GM18520 (cell line): ENCODE results near the gene TNS3.
"Not testable (repeated sequence)": the region's sequence is repeated elsewhere in the genome, so short reads cannot be mapped to it uniquely, and the experiment has no call there.

ENCODE experiments used
- ATAC-seq: cut with Tn5 transposase; IDR thresholded peaks from one replicate; pipeline ENCODE4 v1.9.1; 2021; ENCODE audit not compliant: unreplicated experiment

The TNS3 gene

DNA sequence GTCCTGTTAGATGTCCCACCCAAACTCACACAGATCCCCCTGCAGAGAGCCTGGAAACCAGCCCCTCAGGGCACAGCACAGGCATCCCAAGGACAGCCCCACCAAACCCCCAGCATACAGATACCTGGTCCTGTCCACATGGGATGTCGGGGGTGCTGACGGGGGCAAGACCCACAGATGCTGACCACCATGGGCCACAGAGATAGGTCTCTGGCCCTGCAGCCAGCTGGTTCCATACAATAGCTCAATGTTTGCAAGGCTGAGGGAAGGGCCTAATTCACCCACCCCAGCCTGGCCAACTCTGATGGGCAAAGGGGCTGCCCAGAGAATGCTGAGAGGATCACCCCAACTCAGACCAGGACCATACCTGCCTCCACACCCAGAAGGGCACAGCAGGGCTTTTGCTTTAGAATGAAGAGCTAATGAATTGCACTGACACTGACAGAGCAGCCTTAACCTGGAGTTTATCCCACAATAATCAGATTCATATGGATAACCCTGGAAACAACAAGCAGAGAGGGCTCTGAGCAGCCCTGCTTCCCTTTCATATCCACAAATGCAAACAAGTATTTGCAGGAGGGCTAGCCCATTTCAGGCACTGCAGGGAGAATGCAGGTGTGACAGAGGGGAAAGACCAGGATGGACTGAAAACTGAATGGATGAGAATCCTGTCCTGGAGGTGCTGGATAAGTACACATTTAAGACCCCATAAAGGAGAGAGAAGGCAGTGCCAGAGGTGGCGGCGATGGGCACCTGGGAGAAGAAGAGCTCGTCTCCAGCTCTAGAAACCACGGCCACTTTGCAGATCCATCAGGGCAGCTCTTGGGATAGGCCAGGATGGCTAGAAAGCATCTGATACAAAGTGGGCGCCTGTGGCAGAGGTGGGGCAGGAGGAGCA, 126.7 kb downstream of the TNS3 start:
- no peak for ATAC-seq

GRCh38 chr7:47454069-47454973, 127.6 kb downstream of the TNS3 start:
- ATAC-seq: no peak

DNA sequence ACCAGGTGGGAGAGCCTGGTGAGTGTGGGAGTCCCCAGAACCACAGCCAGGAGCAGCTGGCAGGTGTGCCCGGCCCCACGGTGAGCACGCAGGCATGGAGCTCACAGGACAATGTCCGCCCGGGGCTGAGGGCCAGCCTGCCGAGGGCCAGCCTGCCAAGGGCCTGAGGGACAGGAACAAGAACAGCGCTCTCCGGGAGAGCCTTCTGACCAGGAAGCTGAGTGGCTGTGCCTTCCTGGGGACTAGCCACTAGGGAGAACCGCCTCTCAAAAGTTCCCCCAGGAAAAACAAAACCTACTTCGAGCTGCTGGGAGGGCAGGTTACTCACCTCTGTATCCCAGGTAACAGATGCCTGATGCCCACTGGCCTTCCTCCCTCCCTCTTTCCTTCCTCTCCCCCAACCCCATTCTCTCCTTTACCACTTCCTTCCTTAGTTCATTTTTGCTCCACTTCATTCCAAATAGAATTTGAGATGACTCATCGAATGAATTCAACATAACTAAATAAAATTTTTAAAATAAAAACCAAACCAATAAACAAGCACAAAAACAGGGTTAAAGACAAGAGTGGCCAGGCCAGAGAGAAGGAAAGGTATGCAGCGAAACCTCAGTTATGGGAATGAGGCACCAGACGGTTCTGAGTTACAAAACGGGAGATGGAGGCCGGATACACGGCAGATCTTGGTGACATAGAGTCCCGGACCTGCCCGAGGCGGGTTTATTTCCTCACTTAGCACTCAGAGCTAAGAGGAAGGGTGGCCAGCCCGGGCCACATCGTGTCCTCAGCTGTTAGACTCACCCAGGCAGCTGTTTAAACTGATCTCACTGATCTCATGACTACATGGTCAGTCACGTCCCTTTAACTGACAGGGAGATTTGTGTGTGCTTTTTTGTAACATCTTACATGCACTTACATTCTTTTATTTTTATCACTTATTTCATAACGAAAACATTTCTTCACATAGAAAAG, 128.5 kb downstream of the TNS3 start:
- no peak for ATAC-seq

- ATAC-seq: no peak
These were observed 129.2 kb downstream of the TNS3 start for GRCh38 chr7:47452715-47453092.

- ATAC-seq: no peak
These were observed 129.6 kb downstream of the TNS3 start for GRCh38 chr7:47452295-47452694.

- no peak for ATAC-seq
These were observed 130.1 kb downstream of the TNS3 start for GRCh38 chr7:47451851-47452205.

GRCh38 chr7:47449810-47450590, 131.9 kb downstream of the TNS3 start:
- ATAC-seq: no peak

- no peak for ATAC-seq
These were observed 132.9 kb downstream of the TNS3 start for GRCh38 chr7:47448971-47449370.

DNA sequence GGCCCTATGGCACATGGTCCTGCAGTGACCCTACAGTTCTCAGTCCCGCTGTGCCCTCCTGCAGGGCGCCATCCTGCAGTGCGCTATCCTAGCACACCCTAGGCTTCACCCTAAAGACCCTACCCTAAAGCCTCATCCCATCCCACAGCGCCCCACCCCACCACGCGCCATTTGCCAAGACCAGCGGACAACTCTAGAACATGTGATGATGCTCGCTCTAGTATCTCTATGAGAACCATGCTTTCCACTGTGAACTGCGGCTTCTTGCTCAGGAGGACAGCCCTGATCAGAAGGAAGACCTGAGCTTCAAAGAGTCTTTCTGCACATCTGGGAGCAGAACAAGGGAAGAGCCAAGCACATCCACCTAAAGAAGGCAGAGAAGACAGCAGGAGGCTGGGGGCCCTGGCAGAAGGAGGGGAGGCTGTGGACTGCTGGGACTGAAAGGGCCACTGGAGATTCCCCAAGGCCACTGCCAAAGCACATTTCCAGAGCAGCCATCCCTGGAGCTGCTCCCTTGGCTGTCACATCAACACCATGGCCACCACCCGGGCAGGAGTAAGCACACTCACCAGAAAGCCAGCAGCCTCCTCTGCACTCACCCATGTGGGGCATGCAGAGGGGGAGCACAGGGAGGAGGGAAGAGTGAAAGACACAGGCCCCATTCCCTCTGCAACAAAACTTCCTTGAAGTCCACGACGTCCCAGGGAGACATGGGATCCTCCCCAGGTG, 134.1 kb downstream of the TNS3 start:
- no peak for ATAC-seq

DNA sequence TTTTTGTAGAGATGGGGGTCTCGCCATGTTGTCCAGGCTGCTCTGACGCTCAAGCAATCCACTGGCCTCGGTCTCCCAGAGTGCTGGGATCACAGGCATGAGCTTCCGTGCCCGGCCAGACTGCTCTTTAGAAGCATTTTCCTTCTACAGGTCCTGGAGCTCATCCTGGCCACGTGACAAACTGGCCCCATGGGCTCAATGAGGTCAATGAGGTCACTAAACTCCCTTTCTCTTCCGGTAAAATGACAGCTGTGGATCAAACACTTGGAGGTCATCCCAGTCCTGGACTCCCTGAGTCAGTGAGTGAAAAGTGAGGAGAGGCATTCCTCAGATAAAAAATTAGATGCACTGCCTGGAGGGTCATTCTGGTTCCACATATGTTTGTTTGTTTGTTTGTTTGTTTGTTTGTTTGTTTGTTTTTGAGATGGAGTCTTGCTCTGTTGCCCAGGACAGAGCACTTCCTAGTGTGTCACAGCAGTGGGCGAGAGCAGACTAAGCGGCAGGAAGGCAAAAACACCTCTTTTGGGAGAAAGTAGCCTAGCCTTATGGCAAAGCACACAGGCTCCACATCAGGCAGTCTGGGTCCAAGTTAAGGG, 134.9 kb downstream of the TNS3 start:
- no peak for ATAC-seq

- no peak for ATAC-seq
These were observed 137.4 kb downstream of the TNS3 start for GRCh38 chr7:47444376-47445098.

DNA sequence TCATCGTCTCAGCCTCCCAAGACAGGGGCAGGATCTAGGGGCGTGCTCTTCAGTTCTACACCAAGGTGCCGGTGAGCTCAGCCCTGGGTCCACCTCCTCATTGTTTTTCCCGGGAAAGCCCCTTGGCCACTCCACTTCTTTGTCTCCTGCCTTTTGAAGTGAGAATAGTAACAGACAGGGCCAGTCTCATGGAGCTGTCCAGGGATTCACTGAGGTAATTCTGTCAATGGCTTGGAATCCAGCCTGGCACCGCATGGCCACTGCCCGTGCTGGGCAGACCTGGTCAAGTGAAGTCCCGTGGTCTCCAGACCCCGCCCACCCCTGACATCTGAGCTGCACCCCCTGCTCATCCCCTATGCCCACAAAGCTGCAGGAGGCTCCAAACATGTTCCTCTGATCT, 138.9 kb downstream of the TNS3 start:
- ATAC-seq: no peak

- ATAC-seq: no peak
These were observed 139.4 kb downstream of the TNS3 start for GRCh38 chr7:47442605-47442865.

DNA sequence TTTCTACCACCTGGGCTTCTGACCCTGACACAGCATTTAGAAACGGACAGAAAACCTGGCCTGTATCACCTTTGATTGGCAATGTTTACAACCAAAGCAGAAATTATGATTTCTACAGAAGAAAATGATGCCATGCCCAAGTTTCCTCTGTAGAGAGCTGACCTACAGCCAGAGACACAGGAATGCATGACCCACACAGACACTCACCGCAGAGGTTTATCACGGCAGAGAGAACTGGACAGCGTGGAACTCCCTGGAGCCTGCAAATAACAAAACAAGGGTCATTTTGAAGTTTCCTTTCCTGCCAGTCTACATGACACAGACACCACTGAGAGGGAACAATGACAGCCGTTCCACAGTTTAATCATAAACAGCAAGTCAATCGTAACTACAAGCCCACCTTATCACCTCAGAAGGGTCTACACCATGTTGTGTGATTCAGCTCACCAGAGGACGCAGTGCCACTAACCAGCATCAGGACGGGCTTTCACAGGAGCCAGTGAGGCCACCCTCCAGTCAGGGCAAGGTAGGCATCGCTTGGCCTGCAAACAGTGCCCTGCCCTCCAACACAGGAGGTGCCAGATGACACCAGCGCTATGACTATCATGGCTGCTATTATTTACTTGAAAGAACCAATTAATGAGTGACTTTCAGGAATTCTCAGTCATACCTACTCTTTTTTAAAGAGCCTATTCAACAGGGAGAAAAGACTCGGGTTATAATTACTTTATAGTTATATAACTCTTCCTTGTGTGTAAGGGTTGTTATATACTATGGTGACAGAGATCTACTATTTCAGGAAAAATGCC, 139.9 kb downstream of the TNS3 start:
- ATAC-seq: no peak

GRCh38 chr7:47441048-47441447, 140.9 kb downstream of the TNS3 start:
- ATAC-seq: not testable (repeated sequence)

DNA sequence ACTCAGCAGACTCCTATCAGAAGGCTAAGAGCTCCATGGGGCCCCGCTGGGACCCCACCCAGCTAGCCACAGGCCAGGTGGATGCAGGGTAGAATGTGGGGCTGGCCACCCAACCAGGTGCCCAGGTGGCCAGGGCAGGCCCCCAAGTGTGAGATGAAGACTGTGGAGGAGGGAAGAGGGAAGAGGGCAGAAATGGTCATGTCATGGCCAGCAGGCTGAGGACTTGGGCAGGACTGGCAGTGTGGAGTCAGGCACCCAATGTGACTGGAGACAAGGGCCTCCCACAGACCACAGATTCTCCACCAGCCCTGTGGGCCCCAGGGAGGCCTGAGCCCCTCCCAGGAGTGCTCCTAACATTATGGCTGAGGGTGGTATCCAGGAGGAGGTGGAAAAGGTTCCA, 141.6 kb downstream of the TNS3 start:
- no peak for ATAC-seq

DNA sequence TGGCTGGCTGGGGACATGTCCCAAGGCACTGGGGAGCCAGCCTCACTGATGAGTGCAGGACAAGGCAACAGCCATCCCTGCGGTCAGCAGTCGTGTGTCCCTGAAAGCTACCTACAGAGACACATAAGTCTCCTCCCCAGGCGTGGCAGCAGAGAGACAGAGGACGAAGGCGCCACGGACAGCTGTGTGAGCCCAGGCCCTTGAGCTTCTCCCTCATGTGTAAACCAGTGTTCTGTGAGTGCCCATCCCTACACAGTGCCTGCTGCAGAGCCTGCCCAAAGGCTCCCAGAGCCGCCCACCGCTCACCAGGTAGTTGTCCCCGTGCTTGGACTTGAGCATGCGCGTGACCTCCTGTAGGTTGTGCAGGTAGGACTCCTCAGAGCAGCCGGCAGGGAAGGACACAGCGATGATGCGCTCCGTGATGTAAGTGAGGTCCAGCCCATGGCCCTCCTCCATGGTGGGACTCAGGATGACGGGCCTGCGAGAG, 142.7 kb downstream of the TNS3 start:
- ATAC-seq: no peak
